Measurements from ENCODE around the gene RBMS2. TPM values are rescaled to one million over a fixed set of nuclear protein-coding genes. Genes with fewer than 3 reads are reported as not detected.
"Not testable (repeated sequence)": the region's sequence is repeated elsewhere in the genome, so short reads cannot be mapped to it uniquely, and the experiment has no call there.

RBMS2 gene
- polyA plus RNA-seq, 3 donors from 2014 or later: 1.1 to 1.3 (median 1.3) TPM

DNA sequence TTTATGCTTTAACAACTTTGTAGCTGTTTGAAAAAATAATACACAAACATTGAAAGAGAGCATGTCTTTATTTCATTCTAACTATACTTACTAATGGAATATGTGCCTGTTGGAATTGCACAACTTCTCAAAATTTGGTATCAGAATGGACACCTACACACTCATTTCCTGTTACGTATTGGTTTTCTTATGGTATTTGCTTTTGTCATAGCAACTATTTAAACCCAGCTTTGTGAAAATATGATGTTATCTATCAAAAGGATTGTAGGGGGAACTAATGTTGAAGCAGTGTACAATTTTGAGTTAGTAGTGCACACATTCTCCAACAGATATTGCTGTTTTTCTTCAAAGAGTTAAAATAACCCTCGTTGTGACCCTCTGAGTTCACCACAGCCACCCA, 52.6 kb downstream of the RBMS2 start:
- Mint-ChIP-seq H3K27ac (no peak overlapping the region), H3K4me1 (peaks cover 0 to 2% of the 10 kb centered on the region in 2 donors), H3K4me3 (no peak overlapping the region)

DNA sequence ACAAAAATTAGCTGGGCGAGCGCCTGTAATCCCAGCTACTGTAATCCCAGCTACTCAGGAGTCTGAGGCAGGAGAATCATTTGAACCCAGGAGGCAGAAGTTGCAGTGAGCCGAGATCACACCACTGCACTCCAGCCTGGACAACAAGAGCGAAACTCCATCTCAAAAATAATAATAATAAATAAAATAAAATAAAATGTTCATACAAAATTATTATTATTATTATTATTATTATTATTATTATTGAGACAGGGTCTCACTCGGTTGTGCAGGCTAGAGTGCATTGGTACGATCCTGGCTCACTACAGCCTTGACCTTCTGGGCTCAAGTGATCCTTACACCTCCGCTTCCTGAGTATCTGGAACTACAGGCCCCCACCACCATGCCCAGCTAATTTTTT, 55.6 kb downstream of the RBMS2 start:
- not testable (repeated sequence) for H3K36me3 Mint-ChIP-seq; H3K9me3 Mint-ChIP-seq; H3K4me3 Mint-ChIP-seq; H3K27me3 Mint-ChIP-seq (ENCODE audit: low read depth in 3 of 3); DNase-seq; H3K27ac Mint-ChIP-seq
- peaks cover 15 to 16% of the 10 kb centered on the region in 2 donors for H3K4me1 Mint-ChIP-seq

More for the DNA sequence above, 52.6 kb downstream of the RBMS2 start:
- Mint-ChIP-seq H3K9me3 (no peaks in the 10 kb centered on the region), H3K27me3 (ENCODE audit: low read depth in 3 of 3) (peaks cover 0 to 1% (median 0%) of the 10 kb centered on the region in 3 donors), H3K36me3 (no peaks in the 10 kb centered on the region)
- no peak for DNase-seq

DNA sequence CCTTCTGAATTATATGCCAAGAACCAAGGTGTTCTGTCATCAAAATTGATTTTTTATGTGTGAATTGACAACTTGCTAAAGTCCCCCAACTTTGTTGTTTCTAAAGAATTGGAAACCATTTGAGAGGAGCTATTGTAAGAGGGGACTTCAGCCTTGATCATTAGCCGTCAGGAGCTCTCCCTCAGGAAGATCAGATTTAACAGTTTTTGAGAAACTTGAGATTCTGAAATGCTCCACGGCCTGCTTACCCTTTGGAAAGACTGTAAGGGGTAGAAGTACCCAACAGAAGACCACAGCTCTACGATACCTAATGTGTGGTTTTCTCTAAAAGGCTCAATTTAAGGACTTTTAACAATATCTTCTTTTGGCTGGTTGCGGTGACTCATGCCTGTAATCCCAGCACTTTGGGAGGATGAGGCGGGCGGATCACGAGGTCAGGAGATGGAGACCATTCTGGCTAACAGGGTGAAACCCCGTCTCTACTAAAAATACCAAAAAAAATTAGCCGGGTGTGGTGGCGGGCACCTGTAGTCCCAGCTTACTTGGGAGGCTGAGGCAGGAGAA, 57.4 kb downstream of the RBMS2 start:
- Mint-ChIP-seq H3K27ac (no peak overlapping the region), H3K36me3 (no peaks in the 10 kb centered on the region), H3K4me3 (no peak overlapping the region), H3K27me3 (ENCODE audit: low read depth in 3 of 3) (no peaks in the 10 kb centered on the region), H3K4me1 (peaks cover 16 to 18% of the 10 kb centered on the region in 2 donors), H3K9me3 (no peaks in the 10 kb centered on the region)
- no peak for DNase-seq

DNA sequence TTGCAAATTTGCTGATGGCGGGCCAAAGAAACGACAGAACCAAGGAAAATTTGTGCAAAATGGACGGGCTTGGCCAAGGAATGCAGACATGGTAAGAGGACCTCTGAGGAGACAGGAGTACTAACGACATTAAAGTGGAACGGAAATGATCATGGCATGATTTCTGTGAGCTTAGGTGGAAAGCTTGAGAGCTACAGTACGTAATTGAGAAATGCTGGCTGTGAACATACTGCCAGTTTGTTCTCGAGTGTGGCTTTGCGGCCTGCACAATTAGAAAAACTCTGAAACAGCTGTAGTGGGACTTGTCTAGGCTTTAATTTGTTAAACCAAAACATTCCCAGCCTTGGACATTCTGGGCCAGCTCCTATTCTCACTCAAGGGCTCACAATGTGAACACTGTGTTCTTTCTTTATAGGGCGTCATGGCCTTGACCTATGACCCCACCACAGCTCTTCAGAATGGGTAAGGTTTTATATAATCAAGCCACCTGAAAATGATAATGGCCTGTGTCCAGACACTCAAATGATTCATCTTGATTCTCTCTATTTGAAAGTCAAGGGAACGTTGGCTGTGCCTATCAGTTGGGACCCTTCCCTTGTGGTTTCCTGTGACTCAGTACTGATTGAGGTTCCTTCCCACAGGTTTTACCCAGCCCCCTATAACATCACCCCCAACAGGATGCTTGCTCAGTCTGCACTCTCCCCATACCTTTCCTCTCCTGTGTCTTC, 60.0 kb downstream of the RBMS2 start:
- Mint-ChIP-seq H3K4me3 (peak overlapping the region in 3 of 5 donors; percentile 1 to 59 (median 53)), H3K36me3 (no peaks in the 10 kb centered on the region), H3K27ac (peak overlapping the region; percentile 50 to 85 (median 76)), H3K4me1 (peaks cover 16 to 18% of the 10 kb centered on the region in 2 donors), H3K27me3 (ENCODE audit: low read depth in 3 of 3) (no peaks in the 10 kb centered on the region), H3K9me3 (no peaks in the 10 kb centered on the region)
- DNase-seq: peak; percentile 21 to 39 (median 22)

DNA sequence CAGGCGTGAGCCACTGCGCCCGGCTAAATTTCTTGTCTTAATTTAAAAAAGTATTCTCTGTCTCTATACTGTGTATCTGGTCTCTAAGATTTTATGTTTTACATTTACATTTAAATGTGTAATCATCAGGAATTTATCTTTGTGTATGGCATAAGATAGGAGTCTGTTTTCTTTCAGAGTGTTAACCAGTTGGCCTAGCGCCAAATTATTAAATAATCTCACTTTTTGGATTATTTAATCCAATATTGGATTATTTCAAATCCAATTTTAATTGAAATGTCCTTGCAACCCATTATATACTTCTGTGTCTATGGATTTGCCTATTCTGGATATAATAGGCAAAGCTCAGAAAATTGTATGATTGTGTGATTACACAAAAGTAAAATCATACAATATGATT, 63.5 kb downstream of the RBMS2 start:
- peaks cover 0 to 3% (median 0%) of the 10 kb centered on the region in 3 donors for H3K27me3 Mint-ChIP-seq (ENCODE audit: low read depth in 3 of 3)
- no peak overlapping the region for H3K4me3 Mint-ChIP-seq
- H3K36me3 Mint-ChIP-seq: peaks cover 0 to 3% (median 0%) of the 10 kb centered on the region in 3 donors
- DNase-seq: no peak
- no peak overlapping the region for H3K27ac Mint-ChIP-seq
- H3K4me1 Mint-ChIP-seq: peaks cover 16 to 18% of the 10 kb centered on the region in 2 donors
- H3K9me3 Mint-ChIP-seq: no peaks in the 10 kb centered on the region

DNA sequence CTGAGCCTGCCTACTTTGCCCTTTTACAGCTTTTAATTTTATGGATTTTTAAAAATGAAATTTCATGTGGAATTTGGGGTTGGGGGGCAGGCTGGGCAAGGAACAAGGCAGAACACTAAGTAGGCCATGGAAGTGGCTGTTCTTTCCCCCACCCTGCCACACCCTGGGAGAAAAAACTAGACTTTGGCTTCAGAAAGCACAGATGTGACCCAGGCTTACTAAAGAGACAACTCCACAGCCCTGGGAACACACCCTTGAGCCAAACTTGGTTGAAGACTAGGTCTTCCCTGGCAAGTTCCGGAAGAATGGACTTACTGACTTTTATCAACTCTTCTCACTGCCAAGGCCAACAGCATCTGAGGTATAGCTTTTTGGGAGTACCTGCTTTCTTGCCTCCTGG, 68.2 kb downstream of the RBMS2 start:
- DNase-seq: no peak
- Mint-ChIP-seq H3K4me1 (no peaks in the 10 kb centered on the region), H3K9me3 (no peaks in the 10 kb centered on the region), H3K27ac (peak overlapping the region in 3 of 6 donors; percentile 12 to 45 (median 34)), H3K36me3 (peaks cover 0 to 3% (median 0%) of the 10 kb centered on the region in 3 donors), H3K27me3 (ENCODE audit: low read depth in 3 of 3) (peaks cover 0 to 3% (median 0%) of the 10 kb centered on the region in 3 donors), H3K4me3 (no peak overlapping the region)

DNA sequence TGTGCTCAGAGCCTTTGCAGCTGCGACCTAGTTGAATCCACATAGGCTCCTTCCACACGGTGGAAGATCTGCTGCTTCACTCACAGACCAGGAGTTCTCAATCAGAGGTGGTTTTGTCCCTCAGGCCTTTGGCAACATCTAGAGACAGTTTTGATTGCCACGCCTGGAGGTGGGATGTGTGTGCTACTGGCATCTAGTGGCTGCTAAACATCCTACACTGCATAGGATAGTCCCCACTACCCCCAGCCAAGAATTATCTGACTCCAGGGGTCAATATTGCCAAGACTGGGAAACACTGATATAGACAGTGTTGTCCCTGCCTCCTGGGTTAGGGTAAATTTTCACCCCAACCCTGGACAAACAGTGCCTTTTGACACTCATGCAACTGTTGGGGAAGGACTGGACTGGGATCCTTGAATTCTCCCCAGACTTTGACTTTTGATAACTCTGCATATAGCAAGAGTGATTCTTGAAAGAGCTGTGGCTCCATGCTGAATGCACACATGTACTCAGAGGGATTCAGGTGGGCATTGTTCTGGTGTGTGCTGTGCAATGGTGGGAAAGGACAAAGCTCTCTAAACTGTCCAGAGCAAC, 68.7 kb downstream of the RBMS2 start:
- peak overlapping the region in 2 of 6 donors; percentile 45 to 57 for H3K27ac Mint-ChIP-seq
- H3K36me3 Mint-ChIP-seq: peaks cover 0 to 3% (median 0%) of the 10 kb centered on the region in 3 donors
- no peak for DNase-seq
- H3K9me3 Mint-ChIP-seq: no peaks in the 10 kb centered on the region
- H3K27me3 Mint-ChIP-seq (ENCODE audit: low read depth in 3 of 3): peaks cover 0 to 3% (median 0%) of the 10 kb centered on the region in 3 donors
- H3K4me3 Mint-ChIP-seq: no peak overlapping the region
- peaks cover 0 to under 1% of the 10 kb centered on the region in 2 donors for H3K4me1 Mint-ChIP-seq

DNA sequence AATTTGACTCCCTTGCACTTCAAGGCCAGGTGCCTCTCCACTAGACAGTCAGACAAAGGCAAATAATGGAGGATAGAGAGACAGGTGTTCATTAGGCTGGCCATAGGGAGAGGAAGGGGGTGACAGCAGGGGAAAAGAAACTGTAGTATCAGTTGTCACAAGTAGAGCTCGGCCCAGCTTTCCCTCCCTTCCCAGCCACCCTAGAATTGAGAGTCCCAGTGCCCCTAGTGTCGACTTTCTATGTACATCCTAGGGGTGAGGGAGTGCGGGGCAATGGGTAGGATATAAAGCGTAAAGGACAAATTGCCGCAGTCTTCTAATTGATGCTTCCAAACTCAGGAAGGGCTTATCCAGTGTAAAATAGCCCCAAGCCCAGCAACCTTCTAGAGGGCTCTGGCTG, 69.5 kb downstream of the RBMS2 start:
- Mint-ChIP-seq H3K9me3 (no peaks in the 10 kb centered on the region), H3K27me3 (ENCODE audit: low read depth in 3 of 3) (peaks cover 0 to 3% (median 0%) of the 10 kb centered on the region in 3 donors), H3K4me3 (no peak overlapping the region), H3K36me3 (peaks cover 0 to 3% (median 0%) of the 10 kb centered on the region in 3 donors), H3K27ac (no peak overlapping the region), H3K4me1 (peaks cover 0 to 8% of the 10 kb centered on the region in 2 donors)
- DNase-seq: no peak

DNA sequence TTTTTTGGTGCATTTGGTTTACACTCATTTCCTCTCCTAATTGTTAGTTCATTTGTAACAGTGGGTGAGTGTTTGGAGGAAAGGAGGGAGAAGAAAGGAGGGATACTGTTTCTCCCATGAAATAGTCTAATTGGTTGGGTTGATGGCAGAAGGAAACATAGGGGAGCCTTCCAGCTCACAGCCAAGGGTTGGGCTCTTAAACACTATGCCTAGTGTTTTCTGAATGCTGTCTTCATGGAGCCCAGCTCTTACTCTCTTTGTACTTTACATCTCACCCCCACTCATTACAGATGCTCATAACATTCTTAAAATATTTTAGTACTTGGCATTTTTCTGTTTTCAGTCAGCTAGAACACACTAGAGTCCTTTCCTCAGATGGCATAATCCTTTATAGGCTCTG, 70.3 kb downstream of the RBMS2 start:
- peaks cover 0 to 4% (median 2%) of the 10 kb centered on the region in 3 donors for H3K27me3 Mint-ChIP-seq (ENCODE audit: low read depth in 3 of 3)
- no peak for DNase-seq
- H3K4me1 Mint-ChIP-seq: peaks cover 0 to 10% of the 10 kb centered on the region in 2 donors
- no peaks in the 10 kb centered on the region for H3K9me3 Mint-ChIP-seq
- H3K27ac Mint-ChIP-seq: peak overlapping the region in 2 of 6 donors; percentile 50 to 55
- peaks cover 0 to 9% (median under 1%) of the 10 kb centered on the region in 3 donors for H3K36me3 Mint-ChIP-seq
- no peak overlapping the region for H3K4me3 Mint-ChIP-seq

DNA sequence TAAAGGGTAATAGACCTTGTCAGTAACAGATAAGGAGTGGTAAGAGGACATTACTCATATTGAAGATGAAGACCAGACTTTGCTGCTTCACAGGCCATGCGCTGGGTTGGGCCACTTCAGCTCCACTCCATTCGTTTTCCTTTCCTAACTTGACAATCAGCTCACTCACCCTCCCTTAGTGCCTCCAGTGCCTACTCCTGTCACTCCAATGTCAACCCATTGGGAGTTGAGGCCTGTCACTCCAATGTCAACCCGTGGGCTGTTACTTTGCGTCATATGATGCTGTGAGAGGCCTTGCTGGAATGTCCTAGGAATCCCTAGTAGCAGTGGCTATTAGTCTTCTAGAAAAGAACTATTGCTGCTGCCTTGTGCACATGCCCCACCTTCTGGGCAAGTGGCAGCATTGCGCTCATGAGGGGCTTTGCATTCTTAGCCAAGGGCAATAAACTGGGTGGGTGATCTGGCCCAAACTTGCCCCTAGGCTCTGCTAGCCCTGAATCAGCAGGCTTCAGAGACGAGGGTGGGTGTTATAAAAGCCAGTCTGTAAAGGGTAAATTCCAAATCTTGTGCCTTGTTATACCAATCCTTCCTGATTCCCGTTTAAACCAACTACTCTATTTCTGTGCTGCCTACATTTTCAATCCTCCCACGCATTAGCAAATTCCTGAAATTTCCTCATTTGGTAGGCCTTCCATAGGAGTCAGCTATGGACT, 72.4 kb downstream of the RBMS2 start:
- H3K4me3 Mint-ChIP-seq: no peak overlapping the region
- H3K4me1 Mint-ChIP-seq: peaks cover 0 to 10% of the 10 kb centered on the region in 2 donors
- peaks cover 8 to 20% (median 9%) of the 10 kb centered on the region in 3 donors for H3K36me3 Mint-ChIP-seq
- no peaks in the 10 kb centered on the region for H3K9me3 Mint-ChIP-seq
- H3K27me3 Mint-ChIP-seq (ENCODE audit: low read depth in 3 of 3): peaks cover 2 to 5% (median 2%) of the 10 kb centered on the region in 3 donors
- peak overlapping the region in 5 of 6 donors; percentile 12 to 78 (median 49) for H3K27ac Mint-ChIP-seq
- peak; percentile 36 to 55 (median 47) for DNase-seq

DNA sequence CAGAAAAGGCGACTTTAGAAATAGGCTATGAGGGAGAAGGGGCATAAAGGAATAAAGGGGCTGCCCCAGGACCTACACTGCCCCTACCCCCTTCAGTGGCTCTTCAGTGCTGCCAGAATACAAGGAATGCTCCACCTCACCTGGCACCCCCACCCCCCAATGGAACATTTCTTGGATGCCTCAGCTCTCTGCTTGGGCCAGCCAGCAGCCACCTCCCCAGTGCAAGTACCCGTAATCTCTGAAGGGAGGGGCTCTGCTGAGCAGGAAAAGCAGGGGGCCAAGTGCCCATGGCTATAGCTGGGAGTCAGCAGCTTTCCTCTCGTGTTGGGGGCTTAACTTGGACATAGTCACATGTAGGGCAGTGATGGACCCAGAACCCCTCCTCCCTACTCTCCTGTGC, 75.2 kb downstream of the RBMS2 start:
- H3K9me3 Mint-ChIP-seq: no peaks in the 10 kb centered on the region
- peak overlapping the region in 3 of 6 donors; percentile 27 to 61 (median 40) for H3K27ac Mint-ChIP-seq
- H3K4me3 Mint-ChIP-seq: no peak overlapping the region
- no peak for DNase-seq
- H3K36me3 Mint-ChIP-seq: peaks cover 18 to 44% (median 26%) of the 10 kb centered on the region in 3 donors
- H3K4me1 Mint-ChIP-seq: peaks cover 0 to 10% of the 10 kb centered on the region in 2 donors
- H3K27me3 Mint-ChIP-seq (ENCODE audit: low read depth in 3 of 3): peaks cover 2 to 7% (median 2%) of the 10 kb centered on the region in 3 donors

DNA sequence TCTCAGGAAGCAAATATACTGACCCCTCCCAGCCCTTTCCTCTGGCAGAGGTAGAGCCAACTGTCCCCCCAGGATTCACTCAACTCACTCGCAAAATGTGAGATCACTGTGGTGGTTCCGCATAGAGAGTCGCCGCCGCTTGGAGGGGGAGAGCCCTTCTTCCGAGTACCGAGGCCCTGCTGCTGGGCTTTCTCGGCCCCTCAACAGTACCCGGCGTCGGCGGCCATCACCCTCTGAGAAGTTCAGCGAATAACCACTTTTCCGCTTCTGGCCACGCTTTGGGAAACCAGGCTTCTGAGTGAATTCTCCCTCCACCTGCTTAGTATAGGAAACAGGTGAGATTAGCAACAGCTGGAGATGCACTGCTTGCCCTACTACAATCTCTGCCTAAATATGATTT, 77.4 kb downstream of the RBMS2 start:
- Mint-ChIP-seq H3K27me3 (ENCODE audit: low read depth in 3 of 3) (peaks cover 2 to 7% (median 3%) of the 10 kb centered on the region in 3 donors), H3K27ac (no peak overlapping the region), H3K4me1 (peaks cover 0 to 10% of the 10 kb centered on the region in 2 donors), H3K36me3 (peaks cover 18 to 62% (median 40%) of the 10 kb centered on the region in 3 donors), H3K9me3 (no peaks in the 10 kb centered on the region), H3K4me3 (no peak overlapping the region)
- no peak for DNase-seq

DNA sequence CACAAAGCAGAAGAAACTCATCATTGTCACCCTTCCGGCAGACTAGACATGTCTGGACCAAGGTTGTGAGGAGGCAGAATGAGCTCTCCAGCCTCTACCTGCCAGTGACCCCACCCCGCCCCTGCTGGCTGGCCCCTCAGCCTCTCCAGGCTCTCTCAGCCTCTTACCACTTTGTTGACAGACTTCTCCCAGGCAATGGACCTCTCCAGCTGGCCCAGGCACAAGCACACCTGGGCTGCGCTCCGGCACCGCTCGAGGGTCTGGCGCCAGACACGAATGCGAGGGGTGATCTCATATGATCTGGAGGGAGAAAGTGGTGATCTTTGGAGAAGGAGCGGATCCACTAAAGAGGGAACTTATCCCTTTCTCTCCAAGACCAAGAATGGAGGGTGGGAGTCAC, 78.2 kb downstream of the RBMS2 start:
- Mint-ChIP-seq H3K4me3 (no peak overlapping the region), H3K36me3 (peaks cover 18 to 70% (median 46%) of the 10 kb centered on the region in 3 donors), H3K27me3 (ENCODE audit: low read depth in 3 of 3) (peaks cover 2 to 7% (median 3%) of the 10 kb centered on the region in 3 donors), H3K4me1 (peaks cover 0 to 10% of the 10 kb centered on the region in 2 donors), H3K9me3 (no peaks in the 10 kb centered on the region), H3K27ac (no peak overlapping the region)
- DNase-seq: no peak

All from immature natural killer cell (primary cell).